ENCODE results near the gene TLCD3A.
"Not testable (repeated sequence)": the region's sequence is repeated elsewhere in the genome, so short reads cannot be mapped to it uniquely, and the experiment has no call there.

Gene TLCD3A

GRCh38 chr17:787641-788221 lies 55.3 kb downstream of the TLCD3A start:
- DNase-seq (ENCODE audit: low read depth in 2 of 2): no peak

DNA sequence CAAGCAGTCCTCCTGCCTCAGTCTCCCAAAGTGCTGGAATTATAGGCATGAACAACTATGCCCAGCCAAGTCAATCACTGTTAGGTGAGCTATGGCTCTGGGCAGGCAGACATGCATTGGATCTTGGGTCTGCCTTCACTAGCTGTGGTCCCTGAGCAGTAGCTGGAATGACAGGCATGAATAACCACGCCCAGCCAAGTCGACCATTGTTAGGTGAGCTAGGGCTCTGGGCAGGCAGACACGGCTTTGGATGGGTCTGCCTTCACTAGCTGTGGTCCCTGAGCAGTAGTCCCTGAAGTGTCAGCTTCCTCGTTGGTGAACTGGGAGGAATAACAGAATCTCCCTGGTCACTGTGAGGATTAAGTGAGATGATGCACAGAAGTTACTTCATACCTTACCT lies 56.2 kb downstream of the TLCD3A start:
- DNase-seq (ENCODE audit: low read depth in 2 of 2): no peak

DNA sequence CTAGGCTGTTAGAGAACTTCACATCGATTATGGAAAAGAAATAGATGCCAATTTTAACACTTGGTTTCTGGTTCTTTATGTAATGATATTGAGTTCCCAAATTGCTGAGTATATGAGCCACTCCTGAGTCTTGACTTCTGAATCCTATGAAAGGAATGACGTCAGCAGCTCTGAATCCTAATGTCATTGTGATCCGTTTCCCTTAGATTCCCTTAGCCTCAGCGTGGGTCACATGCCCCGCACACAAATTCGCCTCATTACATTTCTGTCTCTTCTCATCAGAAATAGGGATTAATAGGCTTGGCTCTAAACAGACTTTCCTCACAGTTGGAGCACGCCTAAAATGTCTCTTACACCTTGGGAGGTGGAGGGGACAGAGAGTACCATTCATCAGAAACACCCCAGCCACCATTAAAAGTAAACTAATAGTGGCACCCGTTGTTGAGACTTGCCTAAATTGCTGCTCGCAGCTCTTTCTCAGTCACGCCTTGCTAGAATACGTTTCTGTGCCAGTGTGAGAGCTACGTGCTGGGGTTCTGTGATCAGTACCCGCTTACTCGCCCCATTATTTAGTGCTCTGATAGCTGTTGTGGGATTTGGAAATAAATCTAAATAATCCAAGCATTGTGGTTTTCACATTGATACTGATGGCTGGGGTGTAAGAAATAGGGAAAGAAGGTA lies 56.9 kb downstream of the TLCD3A start:
- DNase-seq (ENCODE audit: low read depth in 2 of 2): no peak

GRCh38 chr17:789931-790873 lies 57.8 kb downstream of the TLCD3A start:
- DNase-seq (ENCODE audit: low read depth in 2 of 2): not testable (repeated sequence)

DNA sequence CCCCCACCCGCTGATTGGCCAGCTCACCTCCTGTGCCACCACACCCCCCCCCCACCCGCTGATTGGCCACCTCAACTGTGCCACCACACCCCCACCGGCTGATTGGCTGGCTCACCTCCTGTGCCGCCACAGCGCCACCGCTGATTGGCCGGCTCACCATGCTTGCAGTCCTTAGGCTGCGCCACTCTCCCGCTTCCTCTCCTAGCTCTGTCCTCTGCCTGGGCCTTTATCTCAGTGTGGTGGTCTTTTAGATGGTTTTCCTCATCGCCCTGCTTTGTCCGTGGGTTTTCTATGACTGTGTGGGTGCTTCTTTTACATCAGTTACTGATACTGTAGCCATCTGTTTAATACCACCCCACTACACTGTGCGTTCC lies 58.5 kb downstream of the TLCD3A start:
- DNase-seq (ENCODE audit: low read depth in 2 of 2): not testable (repeated sequence)

DNA sequence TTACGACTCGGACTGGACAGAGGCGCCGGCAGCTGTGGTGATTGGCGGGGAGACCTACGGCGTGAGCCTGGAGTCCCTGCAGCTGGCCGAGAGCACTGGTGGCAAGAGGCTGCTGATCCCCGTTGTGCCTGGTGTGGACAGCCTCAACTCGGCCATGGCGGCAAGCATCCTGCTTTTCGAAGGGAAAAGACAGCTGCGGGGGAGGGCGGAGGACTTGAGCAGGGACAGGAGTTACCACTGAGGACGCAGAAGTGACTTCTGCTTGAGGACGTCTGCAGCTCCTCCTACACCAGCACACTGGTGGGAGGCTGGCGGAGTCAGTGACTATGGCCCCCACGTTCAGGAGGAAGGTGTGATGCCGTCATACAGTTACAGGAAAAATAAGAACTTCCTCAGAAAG lies 59.4 kb downstream of the TLCD3A start:
- no peak for DNase-seq (ENCODE audit: low read depth in 2 of 2)

- DNase-seq (ENCODE audit: low read depth in 2 of 2): no peak
These were observed 59.9 kb downstream of the TLCD3A start for GRCh38 chr17:792277-792676.

Data from stimulated activated CD4-positive, alpha-beta T cell treated with anti-CD3 and anti-CD28 coated beads, Interleukin-1b, Interleukin-23, amount 100 ng/mL, for 1 hour (primary cell).